Neutrophil (primary cell): Measurements from ENCODE around the gene TNNI3K.

Experiments
- H3K27ac ChIP-seq: fragments of 200-600 bp; sonication (generic); 2 replicates; pipeline ENCODE4 v1.5.1; 2016; ENCODE audit warnings: mild to moderate bottlenecking, moderate library complexity
- H3K27me3 ChIP-seq: fragments of 200-600 bp; sonication (generic); 2 replicates; pipeline ENCODE4 v1.6.0; 2016; ENCODE audit warnings: mild to moderate bottlenecking
- H3K36me3 ChIP-seq: fragments of 200-600 bp; sonication (generic); 2 replicates; pipeline ENCODE4 v1.5.1; 2017
- H3K4me1 ChIP-seq, 2 experiments: fragments of 200-600 bp in 1 of 2; sonication (generic) in 1 of 2; 1 replicate in 1 of 2; 2 replicates in 1 of 2; pipeline versions ENCODE4 v1.5.1 to v1.6.1; 2013 to 2016; ENCODE audit warnings: low read depth in 1 of 2, low read length in 1 of 2, mild to moderate bottlenecking in 1 of 2, moderate library complexity in 1 of 2; ENCODE audit not compliant: control insufficient read depth in 1 of 2, insufficient read depth in 1 of 2
- H3K4me3 ChIP-seq, 2 experiments: fragments of 200-600 bp in 1 of 2; sonication (generic) in 1 of 2; 1 replicate in 1 of 2; 2 replicates in 1 of 2; pipeline ENCODE4 v1.5.1; 2013 to 2016; ENCODE audit warnings: low read depth in 1 of 2, low read length in 1 of 2, mild to moderate bottlenecking in 1 of 2, moderate library complexity in 1 of 2
- H3K9me3 ChIP-seq: fragments of 200-600 bp; sonication (generic); 2 replicates; pipeline ENCODE4 v1.5.1; 2016
- TF ChIP-seq, protein P1 (sequence below): fragments of 200-600 bp; sonication (generic); IDR thresholded peaks from 2 replicates; pipeline ENCODE4 v1.5.1; 2016; ENCODE audit warnings: antibody characterized with exemption

TNNI3K gene

DNA sequence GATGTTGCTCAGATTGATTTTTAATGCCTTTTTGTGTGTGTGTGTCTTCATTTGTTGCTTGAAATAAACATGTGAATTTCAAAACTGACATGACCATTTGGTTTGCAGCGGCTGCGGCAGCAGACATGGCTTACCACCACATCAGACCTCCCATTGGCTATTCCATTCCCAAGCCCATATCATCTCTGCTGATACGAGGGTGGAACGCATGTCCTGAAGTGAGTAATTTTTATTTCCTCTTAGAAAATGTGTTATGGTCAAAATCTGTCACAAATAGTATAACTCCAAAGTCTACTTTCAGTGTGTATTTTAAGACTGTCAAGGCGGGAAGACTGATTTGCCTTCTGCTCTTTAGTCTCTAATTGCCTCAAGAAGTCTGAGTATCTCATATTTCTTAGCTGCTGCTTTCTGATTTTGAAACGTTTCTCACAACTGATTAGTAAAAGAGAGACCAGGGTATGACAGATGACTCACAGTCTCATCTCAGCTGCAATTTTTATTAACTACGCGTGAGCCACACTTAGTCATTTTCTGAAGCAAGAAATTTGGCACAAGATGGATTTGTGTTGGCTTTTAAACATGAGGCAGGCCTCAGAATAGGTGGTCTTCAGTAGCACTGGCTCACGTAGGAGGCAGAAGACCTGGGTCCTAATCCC, 228.3 kb downstream of the TNNI3K start:
- TF ChIP-seq, protein P1, sequence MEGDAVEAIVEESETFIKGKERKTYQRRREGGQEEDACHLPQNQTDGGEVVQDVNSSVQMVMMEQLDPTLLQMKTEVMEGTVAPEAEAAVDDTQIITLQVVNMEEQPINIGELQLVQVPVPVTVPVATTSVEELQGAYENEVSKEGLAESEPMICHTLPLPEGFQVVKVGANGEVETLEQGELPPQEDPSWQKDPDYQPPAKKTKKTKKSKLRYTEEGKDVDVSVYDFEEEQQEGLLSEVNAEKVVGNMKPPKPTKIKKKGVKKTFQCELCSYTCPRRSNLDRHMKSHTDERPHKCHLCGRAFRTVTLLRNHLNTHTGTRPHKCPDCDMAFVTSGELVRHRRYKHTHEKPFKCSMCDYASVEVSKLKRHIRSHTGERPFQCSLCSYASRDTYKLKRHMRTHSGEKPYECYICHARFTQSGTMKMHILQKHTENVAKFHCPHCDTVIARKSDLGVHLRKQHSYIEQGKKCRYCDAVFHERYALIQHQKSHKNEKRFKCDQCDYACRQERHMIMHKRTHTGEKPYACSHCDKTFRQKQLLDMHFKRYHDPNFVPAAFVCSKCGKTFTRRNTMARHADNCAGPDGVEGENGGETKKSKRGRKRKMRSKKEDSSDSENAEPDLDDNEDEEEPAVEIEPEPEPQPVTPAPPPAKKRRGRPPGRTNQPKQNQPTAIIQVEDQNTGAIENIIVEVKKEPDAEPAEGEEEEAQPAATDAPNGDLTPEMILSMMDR, result no peak
- Histone ChIP-seq H3K4me3 (no peak overlapping the region), H3K27ac (no peak overlapping the region), H3K27me3 (no peaks in the 10 kb centered on the region), H3K36me3 (no peaks in the 10 kb centered on the region), H3K4me1 (no peaks in the 10 kb centered on the region), H3K9me3 (no peaks in the 10 kb centered on the region)

DNA sequence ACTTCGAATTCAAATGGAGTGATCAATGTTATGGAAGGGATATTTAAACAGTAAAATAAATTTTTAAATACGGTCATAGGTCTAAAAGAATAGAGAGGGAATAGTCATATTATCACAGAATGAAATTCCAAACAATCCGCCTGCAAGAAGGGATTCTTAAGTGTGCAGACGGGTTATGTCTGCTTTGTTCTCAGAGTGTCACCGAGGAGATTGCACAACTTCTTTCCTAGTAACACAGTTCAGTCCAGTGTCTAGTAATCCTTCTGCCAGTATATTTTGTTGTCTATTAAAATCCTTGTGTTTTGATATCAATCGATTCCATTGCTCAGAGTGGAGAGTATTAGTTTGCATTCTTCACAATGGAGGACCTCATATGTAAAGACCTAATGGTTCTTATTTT, 228.8 kb downstream of the TNNI3K start:
- H3K9me3 ChIP-seq, result no peaks in the 10 kb centered on the region
- no peaks in the 10 kb centered on the region for H3K4me1 ChIP-seq
- H3K27ac ChIP-seq, result no peak overlapping the region
- no peak overlapping the region for H3K4me3 ChIP-seq
- H3K36me3 ChIP-seq, result no peaks in the 10 kb centered on the region
- TF ChIP-seq, protein P1, result no peak
- no peaks in the 10 kb centered on the region for H3K27me3 ChIP-seq

DNA sequence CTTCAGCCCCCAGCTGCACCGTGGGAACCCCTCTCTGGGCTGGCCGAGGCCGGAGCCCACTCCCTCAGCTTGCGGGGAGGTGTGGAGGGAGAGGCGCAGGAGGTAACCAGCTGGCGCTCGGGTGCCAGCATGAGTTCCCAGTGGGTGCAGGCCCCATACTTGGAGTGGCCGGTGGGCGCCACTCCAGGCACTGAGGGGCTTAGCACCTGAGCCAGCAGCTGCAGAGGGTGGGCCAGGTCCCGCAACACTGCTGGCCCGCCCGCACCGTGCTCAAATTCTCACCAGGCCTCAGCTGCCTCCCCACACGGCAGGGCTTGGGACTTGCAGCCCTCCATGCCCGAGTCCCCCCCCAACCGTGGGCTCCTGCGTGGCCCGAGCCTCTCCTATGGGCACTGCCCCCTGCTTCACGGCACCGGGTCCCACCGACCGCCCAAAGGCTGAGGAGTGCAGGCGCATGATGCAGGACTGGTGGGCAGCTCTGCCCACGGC, 230.1 kb downstream of the TNNI3K start:
- Histone ChIP-seq H3K4me3 (no peak overlapping the region), H3K27me3 (no peaks in the 10 kb centered on the region), H3K4me1 (no peaks in the 10 kb centered on the region), H3K9me3 (no peaks in the 10 kb centered on the region), H3K36me3 (no peaks in the 10 kb centered on the region), H3K27ac (no peak overlapping the region)
- TF ChIP-seq, protein P1, result no peak

DNA sequence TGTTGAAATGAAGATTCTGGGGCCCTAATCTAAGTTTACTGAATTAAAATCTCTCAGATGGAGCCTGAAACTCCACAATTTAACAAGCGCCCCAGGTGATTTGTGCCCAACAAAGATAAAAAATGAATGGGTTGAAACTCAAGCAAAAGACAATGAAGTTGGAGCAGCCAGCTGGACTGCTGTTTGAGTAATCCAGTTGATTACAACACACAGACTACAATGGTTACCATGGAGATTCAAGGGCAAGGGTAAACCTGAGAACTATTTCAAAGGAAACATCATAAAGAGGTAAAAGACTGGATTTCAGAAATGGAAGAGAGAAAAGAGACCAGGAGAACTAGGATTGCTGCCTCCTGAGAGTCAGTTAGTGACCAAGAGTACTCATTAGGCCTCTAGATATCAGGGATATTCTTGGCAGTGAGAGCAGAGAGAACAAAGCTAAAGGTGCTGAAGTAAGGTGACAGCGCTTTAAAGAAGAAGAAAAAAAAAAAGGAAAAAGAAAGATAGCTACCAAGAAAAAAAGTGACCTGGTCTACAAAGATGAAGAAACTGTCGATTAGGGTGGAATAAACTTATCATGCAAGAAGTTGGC, 232.7 kb downstream of the TNNI3K start:
- no peak overlapping the region for H3K27ac ChIP-seq
- H3K9me3 ChIP-seq, result no peaks in the 10 kb centered on the region
- no peaks in the 10 kb centered on the region for H3K36me3 ChIP-seq
- TF ChIP-seq, protein P1, result no peak
- no peaks in the 10 kb centered on the region for H3K4me1 ChIP-seq
- no peaks in the 10 kb centered on the region for H3K27me3 ChIP-seq
- H3K4me3 ChIP-seq, result no peak overlapping the region

DNA sequence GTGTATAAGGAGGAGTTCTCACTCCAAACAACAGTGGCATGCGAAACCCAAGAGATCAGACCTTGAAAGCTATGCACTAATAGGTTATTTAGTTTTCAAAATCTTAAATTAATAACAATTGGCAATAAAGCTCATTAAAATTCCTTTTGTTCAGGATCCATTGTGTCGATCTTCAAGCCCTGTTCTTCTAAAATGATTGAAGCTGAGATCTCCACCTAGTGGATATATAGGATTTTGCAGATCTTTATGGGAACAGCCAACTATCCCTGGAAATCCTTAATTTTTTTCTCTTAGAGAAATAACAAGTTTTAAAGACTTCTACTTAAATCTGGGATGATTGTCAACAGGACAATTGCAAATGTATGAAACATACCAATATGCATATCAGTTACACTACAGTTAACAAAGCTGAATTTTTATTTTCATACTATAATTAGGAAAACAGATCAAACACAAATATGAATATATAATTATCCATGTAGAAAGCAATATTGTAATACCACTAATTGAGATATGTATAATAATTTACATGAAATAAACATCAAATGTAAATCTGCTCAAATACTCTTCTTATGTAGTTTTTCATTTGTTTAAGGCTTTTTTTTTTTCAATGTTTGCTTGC, 233.9 kb downstream of the TNNI3K start:
- H3K36me3 ChIP-seq, result no peaks in the 10 kb centered on the region

More for the DNA sequence above, 233.9 kb downstream of the TNNI3K start:
- no peak overlapping the region for H3K4me3 ChIP-seq
- no peaks in the 10 kb centered on the region for H3K27me3 ChIP-seq
- no peak overlapping the region for H3K27ac ChIP-seq
- no peaks in the 10 kb centered on the region for H3K9me3 ChIP-seq
- TF ChIP-seq, protein P1, result no peak
- H3K4me1 ChIP-seq, result no peaks in the 10 kb centered on the region
